GM08714 (cell line): ENCODE measurements around the gene OAS2.

ENCODE experiments used
- H3K4me3 ChIP-seq: fragments of 200-500 bp; sonication (Bioruptor generic); 2 replicates; pipeline ENCODE4 v1.5.1; 2014; ENCODE audit warnings: mild to moderate bottlenecking, low read length, inconsistent platforms
- ZNF274 ChIP-seq: IDR thresholded peaks from 2 replicates; pipeline ENCODE4 v1.6.1; 2012; ENCODE audit warnings: mild to moderate bottlenecking, low read depth, low read length

The OAS2 gene, protein sequence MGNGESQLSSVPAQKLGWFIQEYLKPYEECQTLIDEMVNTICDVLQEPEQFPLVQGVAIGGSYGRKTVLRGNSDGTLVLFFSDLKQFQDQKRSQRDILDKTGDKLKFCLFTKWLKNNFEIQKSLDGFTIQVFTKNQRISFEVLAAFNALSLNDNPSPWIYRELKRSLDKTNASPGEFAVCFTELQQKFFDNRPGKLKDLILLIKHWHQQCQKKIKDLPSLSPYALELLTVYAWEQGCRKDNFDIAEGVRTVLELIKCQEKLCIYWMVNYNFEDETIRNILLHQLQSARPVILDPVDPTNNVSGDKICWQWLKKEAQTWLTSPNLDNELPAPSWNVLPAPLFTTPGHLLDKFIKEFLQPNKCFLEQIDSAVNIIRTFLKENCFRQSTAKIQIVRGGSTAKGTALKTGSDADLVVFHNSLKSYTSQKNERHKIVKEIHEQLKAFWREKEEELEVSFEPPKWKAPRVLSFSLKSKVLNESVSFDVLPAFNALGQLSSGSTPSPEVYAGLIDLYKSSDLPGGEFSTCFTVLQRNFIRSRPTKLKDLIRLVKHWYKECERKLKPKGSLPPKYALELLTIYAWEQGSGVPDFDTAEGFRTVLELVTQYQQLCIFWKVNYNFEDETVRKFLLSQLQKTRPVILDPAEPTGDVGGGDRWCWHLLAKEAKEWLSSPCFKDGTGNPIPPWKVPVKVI

DNA sequence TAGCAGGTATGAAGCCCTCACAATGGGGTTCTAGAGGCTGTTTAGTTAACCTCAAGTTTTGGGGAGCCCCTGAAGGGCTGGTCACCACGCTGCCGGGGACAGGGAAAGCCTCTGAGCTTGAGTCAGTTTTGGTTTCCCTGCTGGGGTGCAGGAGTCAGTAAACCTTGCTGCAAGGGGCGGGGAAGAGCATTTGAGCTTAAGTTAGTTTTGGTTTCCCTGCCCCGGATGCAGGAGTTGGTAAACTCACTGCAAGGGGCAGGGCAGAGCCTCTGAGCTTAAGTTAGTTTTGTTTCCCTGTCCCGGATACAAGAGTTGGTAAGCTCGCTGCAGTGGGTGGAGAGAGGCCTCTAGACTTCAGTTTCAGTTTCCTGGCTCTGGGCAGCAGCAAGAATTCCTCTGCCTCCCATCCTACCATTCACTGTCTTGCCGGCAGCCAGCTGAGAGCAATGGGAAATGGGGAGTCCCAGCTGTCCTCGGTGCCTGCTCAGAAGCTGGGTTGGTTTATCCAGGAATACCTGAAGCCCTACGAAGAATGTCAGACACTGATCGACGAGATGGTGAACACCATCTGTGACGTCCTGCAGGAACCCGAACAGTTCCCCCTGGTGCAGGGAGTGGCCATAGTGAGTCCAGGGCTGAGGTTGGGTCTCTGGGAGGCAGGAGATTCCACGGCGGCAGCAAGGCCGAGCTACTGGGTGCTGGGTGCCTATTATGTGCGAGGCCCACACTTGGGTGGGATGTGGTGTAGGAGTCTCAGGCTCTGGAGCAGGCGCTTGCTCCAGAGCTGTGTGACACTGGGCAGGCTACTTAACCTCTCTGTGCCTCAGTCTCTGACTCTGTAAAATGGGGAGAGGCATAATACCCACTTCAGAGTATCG lies at the start of gene OAS2:
OAS2 (plus strand) TSS at position 357 of the 878 bp plus-strand sequence; CDS start at position 447, 90 bp downstream.
- peak within 1 kb of the TSS; percentile 96 for H3K4me3 ChIP-seq
- TF ChIP-seq ZNF274 = no peak

- TF ChIP-seq ZNF274 = no peak
- H3K4me3 ChIP-seq = no peak overlapping the region
Observed at GRCh38 chr12:112928978-112929377, 49.3 kb upstream of the OAS2 start.

GRCh38 chr12:112929715-112930114 lies 48.6 kb upstream of the OAS2 start:
- TF ChIP-seq ZNF274 = no peak

DNA sequence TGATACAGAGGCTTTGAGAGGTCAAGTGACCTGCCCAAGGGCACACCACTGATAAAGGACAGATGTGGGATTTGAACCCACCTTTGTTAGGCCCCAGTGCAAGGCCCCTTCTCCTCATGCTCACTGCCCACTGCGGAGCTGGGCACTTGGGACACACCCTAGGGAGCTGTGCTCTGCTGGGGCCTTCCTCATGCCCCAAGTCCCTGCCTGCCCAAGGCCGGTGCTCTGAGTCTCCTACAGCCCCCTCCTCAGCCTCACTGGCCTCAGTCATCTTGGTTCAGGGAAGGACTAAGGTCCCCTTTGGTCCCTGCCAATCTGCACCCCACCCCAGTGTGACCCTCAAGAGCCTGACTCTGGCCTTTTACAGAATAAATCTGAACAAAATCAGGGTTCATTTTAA lies 48.0 kb upstream of the OAS2 start:
- TF ChIP-seq ZNF274 = no peak
- no peak overlapping the region for H3K4me3 ChIP-seq

More at GRCh38 chr12:112929715-112930114, 48.6 kb upstream of the OAS2 start:
- no peak overlapping the region for H3K4me3 ChIP-seq

DNA sequence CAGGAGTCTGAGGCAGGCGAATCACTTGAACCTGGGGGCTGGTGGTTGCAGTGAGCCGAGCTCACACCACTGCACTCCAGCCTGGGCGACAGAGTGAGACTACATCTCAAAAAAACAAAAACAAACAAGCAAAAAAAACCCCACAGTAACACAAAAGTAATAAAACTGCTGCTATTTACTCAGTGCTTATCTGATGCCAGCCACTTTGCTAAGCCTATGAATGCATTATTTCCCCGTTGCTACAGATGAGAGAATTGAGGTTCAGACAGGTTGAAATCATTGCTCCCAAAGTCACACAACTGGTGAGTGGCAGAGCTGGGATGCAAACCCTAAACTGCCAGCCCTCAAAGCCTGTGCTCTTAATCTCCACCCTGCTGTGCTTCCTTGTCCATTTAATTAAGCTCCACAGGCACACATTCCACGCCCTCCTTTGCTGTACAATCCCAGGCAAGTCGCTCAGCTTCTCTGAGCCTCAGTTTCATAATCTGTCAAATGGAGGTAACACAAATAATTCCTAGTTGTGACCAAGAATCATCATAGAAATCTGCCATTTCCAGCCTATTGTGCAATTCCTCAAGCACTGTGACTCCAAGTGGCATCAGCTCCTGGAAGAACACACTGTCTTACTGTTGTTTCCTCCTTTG lies 45.7 kb upstream of the OAS2 start:
- TF ChIP-seq ZNF274 = no peak
- H3K4me3 ChIP-seq = no peak overlapping the region

GRCh38 chr12:112933129-112933505 lies 45.2 kb upstream of the OAS2 start:
- no peak overlapping the region for H3K4me3 ChIP-seq
- TF ChIP-seq ZNF274 = no peak

DNA sequence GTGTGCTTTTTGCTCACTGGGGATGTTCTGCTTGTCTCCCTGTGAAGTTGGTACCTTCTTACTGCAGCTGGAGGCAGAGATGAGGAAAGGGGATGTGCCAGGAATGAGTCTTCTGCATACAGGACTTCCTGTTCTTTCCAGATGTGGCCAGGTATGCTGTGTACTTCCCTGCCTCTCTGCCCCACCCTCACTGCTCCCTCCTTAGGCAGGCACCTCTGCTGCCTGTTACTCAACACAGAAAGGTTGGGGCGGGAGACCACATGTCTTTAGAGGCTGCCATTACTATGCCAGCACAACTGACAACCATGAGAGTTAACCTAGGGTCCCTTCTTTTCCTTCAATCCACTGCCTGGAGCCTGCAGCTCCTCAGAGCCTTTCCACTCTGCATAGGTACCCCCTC lies 42.1 kb upstream of the OAS2 start:
- no peak overlapping the region for H3K4me3 ChIP-seq
- no peak for TF ChIP-seq ZNF274

GRCh38 chr12:112936927-112937326 lies 41.4 kb upstream of the OAS2 start:
- TF ChIP-seq ZNF274 = no peak
- no peak overlapping the region for H3K4me3 ChIP-seq

DNA sequence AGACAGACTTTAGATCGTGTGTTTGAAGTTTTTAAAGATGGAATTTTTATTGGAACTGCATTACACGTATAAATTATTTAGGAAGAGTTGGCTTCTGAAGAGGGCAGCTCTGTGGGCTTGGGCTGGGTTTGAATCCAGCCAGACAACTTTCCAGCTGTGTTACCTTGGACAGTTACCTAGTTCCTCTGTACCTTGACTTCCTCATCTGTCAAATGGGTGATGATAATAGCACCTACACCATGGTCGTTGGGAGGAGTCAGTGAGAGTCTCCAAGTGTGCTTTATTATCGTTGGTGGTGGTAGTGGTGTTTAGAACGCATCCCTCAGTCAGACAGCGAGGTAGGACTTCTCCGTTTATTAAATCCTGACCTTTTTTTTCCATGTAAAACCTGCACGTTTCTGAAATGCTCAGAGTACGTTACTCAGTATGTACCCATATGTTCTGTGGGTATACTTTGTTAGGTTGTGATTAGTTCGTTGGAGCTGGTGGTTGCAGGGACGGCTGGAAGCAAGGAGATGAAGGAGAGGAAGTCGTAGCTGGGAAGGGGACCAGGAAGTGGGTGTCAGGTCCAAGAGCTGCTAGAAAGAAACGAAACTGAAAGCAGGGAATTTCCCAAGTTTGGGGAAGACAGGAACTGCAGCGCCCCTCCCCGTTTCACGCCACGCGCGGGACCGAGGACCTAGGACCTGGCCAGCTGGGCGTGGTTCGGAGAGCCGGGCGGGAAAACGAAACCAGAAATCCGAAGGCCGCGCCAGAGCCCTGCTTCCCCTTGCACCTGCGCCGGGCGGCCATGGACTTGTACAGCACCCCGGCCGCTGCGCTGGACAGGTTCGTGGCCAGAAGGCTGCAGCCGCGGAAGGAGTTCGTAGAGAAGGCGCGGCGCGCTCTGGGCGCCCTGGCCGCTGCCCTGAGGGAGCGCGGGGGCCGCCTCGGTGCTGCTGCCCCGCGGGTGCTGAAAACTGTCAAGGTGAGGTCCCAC lies 40.3 kb upstream of the OAS2 start, which contains the start of gene OAS3:
OAS3 (plus strand) TSS at position 734 of the 979 bp plus-strand sequence; CDS start at position 791, 57 bp downstream.
- peak within 1 kb of the TSS; percentile 90 for H3K4me3 ChIP-seq
- no peak for TF ChIP-seq ZNF274

DNA sequence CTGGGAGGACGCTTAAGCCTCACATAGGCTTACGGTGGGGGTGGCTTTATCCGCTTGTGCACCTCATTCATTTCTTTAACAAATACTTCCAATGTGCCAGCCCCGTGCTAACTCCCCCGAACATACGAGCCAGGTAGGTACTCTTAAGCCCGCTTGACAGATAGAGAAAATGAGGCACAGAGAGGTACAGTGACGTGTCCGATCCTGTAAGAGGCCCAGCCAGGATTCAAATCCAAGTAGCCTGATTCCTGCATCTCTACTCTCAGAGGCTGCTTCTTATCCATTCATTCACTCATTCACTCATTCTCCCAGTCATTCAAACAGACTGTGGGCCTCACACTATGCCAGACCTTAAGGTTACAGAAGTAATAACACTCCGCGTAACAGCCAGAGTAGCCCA lies 39.6 kb upstream of the OAS2 start:
- H3K4me3 ChIP-seq = peak overlapping the region; percentile 90
- no peak for TF ChIP-seq ZNF274

GRCh38 chr12:112939761-112940381 lies 38.4 kb upstream of the OAS2 start:
- no peak for TF ChIP-seq ZNF274
- H3K4me3 ChIP-seq = peak overlapping the region; percentile 90; the same call in 1 of the 2 replicates
